ENCODE results near the gene RPN2. TPM values are rescaled to one million over a fixed set of nuclear protein-coding genes. Genes with fewer than 3 reads are reported as not detected.

RPN2 gene
- polyA plus RNA-seq, 10 donors = 135 to 211 (median 166) TPM

Other genes starting within 250 kb of the RPN2 start
- gene SAMHD1, start 227.6 kb upstream of the RPN2 start, polyA plus RNA-seq (ENCODE audit: insufficient read length in 10 of 10) = 10 to 100 TPM; 21.4 to 45.8 (median 29.8) TPM
- 1 to 10 TPM; 6.0 to 9.7 (median 8.0) TPM for gene RBL1, start 83.3 kb upstream of the RPN2 start, polyA plus RNA-seq (ENCODE audit: insufficient read length in 10 of 10)
- 1 to 10 TPM; 3.8 to 6.0 (median 4.7) TPM for gene MROH8, start 218 bp downstream of the RPN2 start, polyA plus RNA-seq (ENCODE audit: insufficient read length in 10 of 10)
- not detected for gene GHRH, start 82.5 kb downstream of the RPN2 start, polyA plus RNA-seq (ENCODE audit: insufficient read length in 10 of 10)
- 10 to 100 TPM; 30.0 to 44.3 (median 34.7) TPM for gene MANBAL, start 110.3 kb downstream of the RPN2 start, polyA plus RNA-seq (ENCODE audit: insufficient read length in 10 of 10)
- gene SRC, start 166.8 kb downstream of the RPN2 start, polyA plus RNA-seq (ENCODE audit: insufficient read length in 10 of 10) = 10 to 100 TPM; 11.8 to 18.7 (median 14.2) TPM

Data from muscle of back (tissue), 10 donors.